ENCODE data around the gene TMPRSS11A.

TMPRSS11A gene

GRCh38 chr4:67963356-67963755, at the start of gene TMPRSS11A:
Gene TMPRSS11A, minus strand, starts transcription at chr4:67963493. Its CDS starts 100 bp downstream, at chr4:67963393.
- no peak for DNase-seq (ENCODE audit: low read depth, low spot score)

- DNase-seq (ENCODE audit: low read depth, low spot score), result no peak
Observed at GRCh38 chr4:68011684-68012083, 48.4 kb upstream of the TMPRSS11A start.

- no peak for DNase-seq (ENCODE audit: low read depth, low spot score)
Observed at GRCh38 chr4:68002906-68003305, 39.6 kb upstream of the TMPRSS11A start.

- DNase-seq (ENCODE audit: low read depth, low spot score), result no peak
Observed at GRCh38 chr4:67996127-67996526, 32.8 kb upstream of the TMPRSS11A start.

- DNase-seq (ENCODE audit: low read depth, low spot score), result no peak
Observed at GRCh38 chr4:67988991-67989390, 25.7 kb upstream of the TMPRSS11A start.

- no peak for DNase-seq (ENCODE audit: low read depth, low spot score)
Observed at GRCh38 chr4:67983333-67983732, 20.0 kb upstream of the TMPRSS11A start.

- no peak for DNase-seq (ENCODE audit: low read depth, low spot score)
Observed at GRCh38 chr4:67980512-67980911, 17.2 kb upstream of the TMPRSS11A start.

- DNase-seq (ENCODE audit: low read depth, low spot score), result no peak
Observed at GRCh38 chr4:67973608-67974007, 10.3 kb upstream of the TMPRSS11A start.

- no peak for DNase-seq (ENCODE audit: low read depth, low spot score)
Observed at GRCh38 chr4:67954890-67955289, 8.4 kb downstream of the TMPRSS11A start.

- DNase-seq (ENCODE audit: low read depth, low spot score), result no peak
Observed at GRCh38 chr4:67941074-67941473, 22.2 kb downstream of the TMPRSS11A start.

GRCh38 chr4:67940506-67940905, 22.8 kb downstream of the TMPRSS11A start:
- no peak for DNase-seq (ENCODE audit: low read depth, low spot score)

GRCh38 chr4:67939195-67939594, 24.1 kb downstream of the TMPRSS11A start:
- no peak for DNase-seq (ENCODE audit: low read depth, low spot score)

GRCh38 chr4:67935888-67936287, 27.4 kb downstream of the TMPRSS11A start:
- DNase-seq (ENCODE audit: low read depth, low spot score), result no peak

- no peak for DNase-seq (ENCODE audit: low read depth, low spot score)
Observed at GRCh38 chr4:67934628-67935027, 28.7 kb downstream of the TMPRSS11A start.

- no peak for DNase-seq (ENCODE audit: low read depth, low spot score)
Observed at GRCh38 chr4:67933755-67934154, 29.5 kb downstream of the TMPRSS11A start.

- no peak for DNase-seq (ENCODE audit: low read depth, low spot score)
Observed at GRCh38 chr4:67933038-67933437, 30.3 kb downstream of the TMPRSS11A start.

- no peak for DNase-seq (ENCODE audit: low read depth, low spot score)
Observed at GRCh38 chr4:67931256-67931655, 32.0 kb downstream of the TMPRSS11A start.

- no peak for DNase-seq (ENCODE audit: low read depth, low spot score)
Observed at GRCh38 chr4:67929426-67929825, 33.9 kb downstream of the TMPRSS11A start.

GRCh38 chr4:67928546-67928945, 34.7 kb downstream of the TMPRSS11A start:
- no peak for DNase-seq (ENCODE audit: low read depth, low spot score)

GRCh38 chr4:67927251-67927650, 36.0 kb downstream of the TMPRSS11A start:
- no peak for DNase-seq (ENCODE audit: low read depth, low spot score)

GRCh38 chr4:67926485-67926884, 36.8 kb downstream of the TMPRSS11A start:
- DNase-seq (ENCODE audit: low read depth, low spot score), result no peak

- DNase-seq (ENCODE audit: low read depth, low spot score), result no peak
Observed at GRCh38 chr4:67922697-67923096, 40.6 kb downstream of the TMPRSS11A start.

- no peak for DNase-seq (ENCODE audit: low read depth, low spot score)
Observed at GRCh38 chr4:67918428-67918827, 44.9 kb downstream of the TMPRSS11A start.

- DNase-seq (ENCODE audit: low read depth, low spot score), result no peak
Observed at GRCh38 chr4:67915400-67915966, 47.8 kb downstream of the TMPRSS11A start.

Data from activated naive CD8-positive, alpha-beta T cell treated with anti-CD3 and anti-CD28 coated beads, Interleukin-2, amount 50 U/mL, for 16 hours (primary cell).